Cardiac atrium fibroblast (primary cell): ENCODE measurements around the gene ZPBP. TPM values are rescaled to one million over a fixed set of nuclear protein-coding genes. Genes with fewer than 3 reads are reported as not detected.

Source experiments
- total RNA-seq: library from RNA; depleted of rRNA; stranded (reverse); fragments of >200 nt; gene quantifications from 2 replicates; pipeline ENCODE4 v1.2.3, GENCODE V29; 2015

ZPBP gene, protein sequence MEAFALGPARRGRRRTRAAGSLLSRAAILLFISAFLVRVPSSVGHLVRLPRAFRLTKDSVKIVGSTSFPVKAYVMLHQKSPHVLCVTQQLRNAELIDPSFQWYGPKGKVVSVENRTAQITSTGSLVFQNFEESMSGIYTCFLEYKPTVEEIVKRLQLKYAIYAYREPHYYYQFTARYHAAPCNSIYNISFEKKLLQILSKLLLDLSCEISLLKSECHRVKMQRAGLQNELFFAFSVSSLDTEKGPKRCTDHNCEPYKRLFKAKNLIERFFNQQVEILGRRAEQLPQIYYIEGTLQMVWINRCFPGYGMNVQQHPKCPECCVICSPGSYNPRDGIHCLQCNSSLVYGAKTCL
- total RNA-seq, result not detected in 2 replicates

DNA sequence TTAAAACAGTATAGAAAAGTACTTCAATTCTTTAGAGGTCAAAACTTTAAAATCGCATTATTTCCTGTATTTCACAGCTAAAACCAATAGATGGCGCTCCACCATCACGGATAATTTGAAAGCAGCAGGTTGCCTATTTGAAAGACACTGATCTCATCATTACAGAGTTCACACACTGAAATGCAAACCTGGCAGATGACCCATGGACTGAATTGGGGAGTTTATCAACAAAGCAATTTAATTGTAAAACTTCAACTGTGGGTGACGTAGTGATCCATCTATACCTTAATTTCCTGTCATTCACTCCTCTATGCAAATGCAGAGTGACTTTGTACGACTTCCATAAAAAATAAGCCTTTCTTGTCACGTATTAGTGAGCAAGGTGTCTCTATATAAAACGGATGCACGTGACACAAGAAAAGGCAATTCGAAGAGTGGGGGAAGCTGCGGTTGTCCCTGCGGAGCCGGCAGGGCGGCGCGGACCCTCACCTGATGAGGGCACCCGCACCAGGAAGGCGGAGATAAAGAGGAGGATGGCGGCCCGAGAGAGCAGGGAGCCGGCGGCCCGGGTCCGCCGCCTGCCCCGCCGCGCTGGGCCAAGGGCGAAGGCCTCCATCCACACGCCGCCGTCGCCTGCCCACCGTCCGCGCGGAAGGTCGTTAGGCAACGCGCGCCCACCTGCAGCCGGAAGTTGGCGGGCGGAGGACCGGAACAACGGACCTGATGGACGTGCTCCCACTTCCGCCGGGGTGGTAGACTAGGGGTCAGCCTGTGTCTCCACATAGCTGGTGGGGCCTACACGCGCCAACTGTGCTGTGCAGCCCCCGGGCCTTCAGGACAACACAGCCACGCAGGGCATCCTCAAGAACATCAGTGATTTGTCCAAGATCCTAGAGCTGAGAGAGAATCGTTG is at the start of gene ZPBP:
TSS of gene ZPBP (minus strand) at position 668 of the 913 bp plus-strand sequence. CDS start at position 616, 52 bp downstream.

Other genes starting within 250 kb of the ZPBP start
- gene IKZF1, start 211.5 kb upstream of the ZPBP start, total RNA-seq, result not detected in 2 replicates